HG02981 (cell line): Measurements from ENCODE around the gene XAGE1B.
"Not testable (repeated sequence)": the region's sequence is repeated elsewhere in the genome, so short reads cannot be mapped to it uniquely, and the experiment has no call there.

Source experiments
- ATAC-seq: cut with Tn5 transposase; IDR thresholded peaks from one replicate; pipeline ENCODE4 v1.9.1; 2021; ENCODE audit warnings: mild to moderate bottlenecking, moderate library complexity; ENCODE audit not compliant: unreplicated experiment

XAGE1B gene, protein sequence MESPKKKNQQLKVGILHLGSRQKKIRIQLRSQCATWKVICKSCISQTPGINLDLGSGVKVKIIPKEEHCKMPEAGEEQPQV

DNA sequence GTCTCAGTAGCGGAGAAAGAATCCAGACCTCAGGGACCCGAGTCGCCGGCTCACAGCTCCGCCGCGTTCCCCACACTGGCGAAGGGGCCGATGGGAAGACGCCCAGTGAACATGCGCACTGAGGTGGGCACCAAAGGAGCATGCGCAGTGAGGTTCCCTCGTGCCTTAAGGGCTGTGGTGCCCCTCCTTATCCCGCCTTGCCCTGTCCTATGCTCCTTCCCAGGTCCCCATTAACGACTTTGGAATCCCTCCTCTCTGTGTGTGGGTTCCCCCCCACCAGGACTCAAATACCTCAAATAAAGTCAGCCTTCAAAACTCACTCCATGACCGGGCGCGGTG, at the start of gene XAGE1B:
TSS of gene XAGE1B (minus strand) at position 77 of the 339 bp plus-strand sequence. CDS start 1,536 bp downstream, outside the sequence.
- ATAC-seq: not testable (repeated sequence)

DNA sequence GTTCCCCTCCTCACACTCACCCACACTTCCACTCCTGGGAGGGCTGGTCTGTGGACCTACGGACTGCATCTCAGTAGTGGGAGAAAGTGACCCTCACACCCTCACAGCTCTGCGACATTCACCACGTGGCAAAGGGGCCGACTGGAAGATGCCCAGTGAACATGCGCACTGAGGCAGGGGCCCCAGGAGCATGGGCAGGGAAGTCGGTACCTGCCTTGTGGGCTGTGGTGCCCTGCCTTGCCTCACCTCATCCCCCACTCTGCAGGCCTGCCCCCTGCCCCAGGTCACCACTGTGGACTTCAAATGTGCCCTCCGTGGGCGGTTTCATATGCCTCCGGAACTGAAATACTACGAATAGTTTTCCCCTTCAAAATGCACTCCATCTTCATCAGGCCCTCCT, 46.2 kb upstream of the XAGE1B start:
- ATAC-seq: no peak

DNA sequence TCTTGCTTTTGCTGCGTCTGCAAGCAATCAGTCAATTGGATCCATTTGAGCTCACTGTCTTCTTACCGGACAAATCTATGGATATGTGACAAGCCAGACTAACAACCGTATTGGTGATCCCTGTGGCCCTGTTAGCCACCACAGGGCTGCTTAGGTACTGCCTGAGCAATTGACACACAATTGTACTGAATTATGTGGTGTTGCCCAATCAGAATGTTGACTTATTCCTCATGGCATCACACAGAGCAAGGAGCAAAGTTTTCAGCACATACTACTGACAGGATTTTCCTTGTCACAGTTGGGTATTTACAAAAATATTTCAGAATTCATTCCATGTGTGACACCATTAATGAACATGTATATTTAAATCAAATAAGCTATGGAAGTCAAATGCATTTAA, 41.3 kb upstream of the XAGE1B start:
- no peak for ATAC-seq

DNA sequence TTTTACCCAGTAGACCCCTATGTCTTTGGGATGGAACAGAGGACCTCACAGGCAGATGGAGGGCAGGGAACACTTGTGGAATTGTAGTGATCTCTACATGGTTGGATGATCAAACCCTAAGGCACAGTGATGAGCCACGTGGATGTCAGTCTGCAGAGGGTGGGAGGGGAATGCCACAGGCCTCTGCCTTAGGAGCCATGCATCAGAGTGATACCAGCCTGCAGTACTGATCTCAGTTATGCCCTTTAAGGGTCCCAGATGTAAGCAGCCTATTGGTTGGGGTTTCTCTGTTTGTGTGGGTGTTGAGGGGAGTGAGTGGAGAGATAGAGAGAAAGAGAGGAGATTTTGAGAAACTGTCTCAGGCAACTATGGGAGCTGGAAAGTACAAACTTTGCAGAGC, 39.9 kb upstream of the XAGE1B start:
- ATAC-seq: no peak

DNA sequence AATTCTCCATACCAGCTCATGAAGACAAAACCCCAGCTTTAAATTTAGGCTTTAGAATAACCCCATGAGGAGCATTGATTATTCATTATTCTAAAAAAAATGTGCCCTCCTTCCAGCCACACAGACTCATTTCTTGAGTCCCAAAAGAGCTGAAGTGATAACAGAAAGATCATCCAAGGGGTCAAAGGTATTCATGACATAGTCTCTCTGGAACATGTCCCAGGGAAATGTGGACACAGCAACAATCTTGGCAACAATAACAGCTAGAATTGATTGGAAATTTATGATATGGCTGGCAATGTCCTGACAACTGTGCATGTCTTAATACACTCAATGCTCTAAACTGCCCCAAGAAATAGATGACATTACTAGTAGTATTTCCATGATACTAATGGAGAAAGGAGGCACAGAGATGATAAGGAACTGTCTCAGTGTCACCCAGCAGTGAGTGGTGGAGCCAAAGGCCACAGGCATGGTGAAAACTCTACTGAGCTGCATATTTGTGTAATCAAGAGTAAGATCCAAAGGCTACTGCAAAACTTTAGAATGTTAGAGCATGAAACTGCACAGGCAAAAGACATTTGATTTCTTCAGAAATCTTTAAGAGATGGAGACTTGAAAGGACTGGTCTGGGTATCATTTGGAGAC, 37.3 kb upstream of the XAGE1B start:
- no peak for ATAC-seq

DNA sequence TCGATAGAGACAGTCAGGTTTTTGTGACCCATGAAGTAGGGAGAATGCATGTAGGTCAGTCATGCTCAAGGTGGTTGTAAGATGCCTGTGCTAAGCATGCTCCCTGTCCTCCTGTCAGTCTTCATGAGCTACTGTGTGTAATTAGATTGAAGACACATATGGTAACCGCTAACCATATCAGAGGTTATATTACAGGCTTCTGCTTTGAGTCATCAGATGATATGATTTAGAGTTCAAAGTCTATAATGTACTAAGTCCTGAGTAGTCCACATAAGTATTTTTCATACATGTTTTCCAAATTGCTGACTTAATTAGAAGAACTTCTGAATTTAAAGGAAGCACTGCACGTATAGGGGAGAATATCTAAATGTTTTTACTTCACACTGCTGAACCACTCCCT, 31.9 kb upstream of the XAGE1B start:
- ATAC-seq: not testable (repeated sequence)

DNA sequence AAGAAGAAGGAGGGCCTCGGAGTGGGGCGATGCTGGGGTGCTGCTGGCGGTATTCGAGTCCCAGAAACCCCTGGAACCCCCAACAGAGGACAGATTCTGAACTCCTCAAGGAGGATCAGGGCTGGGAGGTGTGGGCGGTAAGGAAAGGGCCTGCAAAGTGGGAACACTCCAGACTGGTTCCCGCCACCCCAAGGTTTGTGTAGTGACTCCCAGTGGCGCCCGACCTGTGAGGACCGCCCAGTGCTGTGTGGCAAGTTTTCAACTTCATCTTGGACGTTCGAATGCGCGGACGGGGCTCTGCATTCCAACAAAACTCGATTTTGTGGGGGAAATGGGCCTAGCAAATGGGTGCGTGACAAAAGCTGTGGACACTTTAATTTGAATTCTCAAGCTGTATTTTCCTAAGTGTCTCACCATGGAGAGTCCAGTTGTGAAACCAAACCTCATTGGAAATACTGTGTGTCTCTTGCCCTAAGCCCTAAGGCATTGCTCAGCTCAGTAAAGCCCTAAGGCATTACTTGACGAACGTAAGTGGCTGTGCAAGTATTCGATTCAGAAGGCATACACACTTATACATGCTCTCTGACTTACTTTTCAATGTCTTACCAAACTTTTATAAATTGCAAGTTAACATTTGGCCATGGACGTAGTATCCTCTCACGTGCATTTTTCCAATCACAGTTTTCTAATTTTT, 27.4 kb upstream of the XAGE1B start:
- no peak for ATAC-seq

DNA sequence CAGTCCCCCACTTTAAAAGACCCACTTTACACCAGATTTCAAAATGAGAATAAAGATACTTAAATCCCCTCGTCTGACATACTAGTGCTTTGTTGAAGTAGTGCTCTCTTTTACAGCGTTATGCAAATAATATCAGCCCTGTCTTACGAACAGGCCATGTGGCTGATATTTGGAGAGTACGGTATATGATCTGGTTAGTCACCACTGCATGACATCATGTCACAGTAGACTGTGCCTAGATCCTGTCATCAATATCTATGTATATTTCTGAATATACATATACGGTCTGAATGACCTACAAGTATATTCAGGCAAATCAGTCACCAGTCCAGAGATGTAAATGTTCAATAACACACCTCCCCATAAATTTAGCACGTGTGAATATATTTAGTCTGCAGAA, 25.4 kb upstream of the XAGE1B start:
- no peak for ATAC-seq

DNA sequence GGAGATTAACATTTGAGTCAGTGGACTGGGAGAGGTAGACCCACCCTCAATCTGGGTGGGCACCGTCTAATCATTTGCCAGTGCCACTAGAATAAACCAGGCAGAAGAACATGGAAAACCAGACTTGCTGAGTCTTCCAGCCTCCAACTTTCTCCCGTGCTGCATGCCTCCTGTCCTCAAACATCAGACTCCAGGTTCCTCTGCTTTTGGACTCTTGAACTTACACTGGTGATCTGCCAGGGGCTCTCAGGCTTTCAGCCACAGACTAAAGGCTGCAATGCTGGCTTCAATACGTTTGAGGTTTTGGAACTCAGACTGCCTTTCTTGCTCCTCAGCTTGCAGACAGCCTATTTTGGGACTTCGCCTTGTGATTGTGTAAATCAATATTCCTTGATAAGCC, 24.2 kb upstream of the XAGE1B start:
- ATAC-seq: not testable (repeated sequence)

DNA sequence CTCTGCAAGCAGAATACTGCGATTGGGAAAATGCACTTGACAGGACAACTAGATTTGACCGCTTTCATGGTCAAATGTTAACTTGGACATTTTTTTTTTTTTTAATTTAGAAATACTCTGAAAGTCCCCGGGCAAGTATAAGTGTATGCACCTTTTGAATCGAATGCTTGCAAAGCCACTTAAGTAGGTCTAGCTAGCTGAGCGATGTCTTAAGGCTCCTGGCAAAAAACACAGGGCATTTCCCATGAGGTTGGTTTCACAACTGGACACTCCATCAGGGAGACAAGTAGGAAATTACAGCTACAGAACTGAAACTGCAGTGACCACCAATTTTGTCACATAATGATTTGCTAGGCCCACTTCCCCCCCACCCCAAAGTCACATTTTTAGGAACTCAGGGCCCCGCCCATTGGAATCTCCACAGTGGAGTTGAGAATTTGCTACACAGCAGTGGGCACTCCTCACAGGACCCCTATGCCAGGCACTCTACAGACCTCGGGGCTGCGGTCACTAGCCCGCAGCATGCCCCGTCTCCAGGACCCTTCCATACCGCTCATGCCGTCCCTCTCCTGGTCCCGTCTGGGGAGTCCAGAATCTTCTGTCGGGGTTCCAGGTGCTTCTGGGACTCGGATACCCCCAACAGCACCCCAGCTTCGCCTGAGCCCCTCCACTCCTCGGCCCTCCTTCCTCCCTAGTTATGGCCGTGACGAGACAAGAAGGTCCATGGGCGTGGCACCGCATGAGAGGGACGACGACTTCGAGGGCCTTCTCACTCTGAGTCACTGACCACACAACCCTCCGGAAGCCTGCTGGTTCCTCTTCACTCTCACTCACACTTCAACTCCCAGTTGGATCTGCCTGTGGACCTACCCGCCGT, 515 bp downstream of the XAGE1B start:
- not testable (repeated sequence) for ATAC-seq

DNA sequence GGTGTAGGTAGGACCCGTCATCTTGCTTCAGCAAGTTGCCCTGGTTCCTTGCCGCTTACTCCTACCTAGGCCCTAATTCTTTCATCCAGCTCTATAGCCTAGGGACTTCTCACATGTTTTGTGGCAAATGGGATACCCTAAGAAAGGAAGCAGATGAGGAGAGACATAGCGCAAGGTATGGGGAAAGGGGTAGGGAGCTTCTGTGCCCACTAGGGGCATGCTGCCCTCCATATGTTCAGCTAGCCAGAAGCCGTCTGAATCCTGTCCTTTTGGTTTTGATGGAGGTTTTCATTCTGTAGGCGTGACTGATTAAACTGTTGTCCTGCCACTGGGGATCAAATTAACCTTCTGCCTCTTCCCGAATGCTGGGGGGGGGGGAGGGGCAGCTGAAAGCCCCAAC, 5.7 kb downstream of the XAGE1B start:
- ATAC-seq: not testable (repeated sequence)

DNA sequence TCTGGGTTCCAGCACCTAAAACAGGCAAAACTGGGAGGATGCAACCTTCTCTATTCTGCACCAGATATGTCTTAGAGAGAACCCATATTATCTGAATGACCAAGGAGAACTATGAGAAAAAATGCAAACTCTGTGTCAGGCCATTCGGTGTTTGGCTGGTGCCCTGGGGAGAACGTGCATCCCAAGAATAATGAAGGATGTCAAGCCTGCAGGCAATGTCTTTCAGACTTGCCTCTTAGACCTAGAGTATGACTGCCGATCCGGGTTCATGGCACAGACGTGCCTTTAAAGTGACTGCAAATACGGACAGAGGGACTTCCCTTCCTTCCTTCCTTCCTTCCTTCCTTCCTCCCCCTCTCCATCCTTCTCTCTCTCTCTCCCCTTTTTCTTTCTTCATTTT, 6.9 kb downstream of the XAGE1B start:
- no peak for ATAC-seq

DNA sequence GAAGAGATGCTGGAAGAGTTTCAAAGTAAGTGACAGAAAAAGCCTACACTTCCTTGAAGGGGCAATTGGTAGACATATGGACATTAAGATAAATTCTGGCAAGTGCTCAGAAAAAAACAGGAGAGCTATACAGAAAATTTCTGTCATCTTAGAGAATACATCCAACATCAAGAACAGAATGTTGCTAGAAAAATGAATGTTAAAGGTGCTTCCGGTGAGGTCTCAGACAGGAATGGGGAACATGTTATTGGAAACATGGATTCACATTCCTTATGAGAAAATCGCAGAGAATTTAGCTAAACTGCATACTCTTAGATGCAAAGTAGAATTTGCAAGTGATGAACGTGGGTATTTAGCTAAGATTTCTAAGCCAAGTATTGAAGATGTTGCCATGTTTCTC, 9.5 kb downstream of the XAGE1B start:
- no peak for ATAC-seq

DNA sequence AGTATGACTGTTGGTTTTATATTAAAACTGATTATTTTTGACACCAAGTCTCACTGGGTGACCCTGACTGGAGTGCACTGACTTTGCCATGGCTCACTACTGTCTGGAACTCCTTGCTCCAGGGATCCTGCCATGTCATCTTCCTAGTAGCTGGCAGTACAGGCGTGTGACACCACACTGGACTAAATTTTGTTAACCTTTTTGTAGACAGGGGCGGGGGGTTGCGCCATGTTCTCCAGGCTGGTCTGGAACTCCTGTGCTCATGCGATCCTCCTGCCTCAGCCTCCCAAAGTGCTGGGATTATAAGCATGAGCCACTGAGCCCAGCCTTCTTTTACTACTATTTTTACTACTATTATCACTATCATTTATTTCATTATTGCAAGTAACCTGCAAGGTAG, 12.3 kb downstream of the XAGE1B start:
- no peak for ATAC-seq

DNA sequence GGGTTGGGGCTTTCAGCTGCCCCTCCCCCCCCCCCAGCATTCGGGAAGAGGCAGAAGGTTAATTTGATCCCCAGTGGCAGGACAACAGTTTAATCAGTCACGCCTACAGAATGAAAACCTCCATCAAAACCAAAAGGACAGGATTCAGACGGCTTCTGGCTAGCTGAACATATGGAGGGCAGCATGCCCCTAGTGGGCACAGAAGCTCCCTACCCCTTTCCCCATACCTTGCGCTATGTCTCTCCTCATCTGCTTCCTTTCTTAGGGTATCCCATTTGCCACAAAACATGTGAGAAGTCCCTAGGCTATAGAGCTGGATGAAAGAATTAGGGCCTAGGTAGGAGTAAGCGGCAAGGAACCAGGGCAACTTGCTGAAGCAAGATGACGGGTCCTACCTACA, 15.5 kb downstream of the XAGE1B start:
- ATAC-seq: not testable (repeated sequence)

DNA sequence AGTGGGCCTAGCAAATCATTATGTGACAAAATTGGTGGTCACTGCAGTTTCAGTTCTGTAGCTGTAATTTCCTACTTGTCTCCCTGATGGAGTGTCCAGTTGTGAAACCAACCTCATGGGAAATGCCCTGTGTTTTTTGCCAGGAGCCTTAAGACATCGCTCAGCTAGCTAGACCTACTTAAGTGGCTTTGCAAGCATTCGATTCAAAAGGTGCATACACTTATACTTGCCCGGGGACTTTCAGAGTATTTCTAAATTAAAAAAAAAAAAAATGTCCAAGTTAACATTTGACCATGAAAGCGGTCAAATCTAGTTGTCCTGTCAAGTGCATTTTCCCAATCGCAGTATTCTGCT, 20.5 kb downstream of the XAGE1B start:
- ATAC-seq: not testable (repeated sequence)

DNA sequence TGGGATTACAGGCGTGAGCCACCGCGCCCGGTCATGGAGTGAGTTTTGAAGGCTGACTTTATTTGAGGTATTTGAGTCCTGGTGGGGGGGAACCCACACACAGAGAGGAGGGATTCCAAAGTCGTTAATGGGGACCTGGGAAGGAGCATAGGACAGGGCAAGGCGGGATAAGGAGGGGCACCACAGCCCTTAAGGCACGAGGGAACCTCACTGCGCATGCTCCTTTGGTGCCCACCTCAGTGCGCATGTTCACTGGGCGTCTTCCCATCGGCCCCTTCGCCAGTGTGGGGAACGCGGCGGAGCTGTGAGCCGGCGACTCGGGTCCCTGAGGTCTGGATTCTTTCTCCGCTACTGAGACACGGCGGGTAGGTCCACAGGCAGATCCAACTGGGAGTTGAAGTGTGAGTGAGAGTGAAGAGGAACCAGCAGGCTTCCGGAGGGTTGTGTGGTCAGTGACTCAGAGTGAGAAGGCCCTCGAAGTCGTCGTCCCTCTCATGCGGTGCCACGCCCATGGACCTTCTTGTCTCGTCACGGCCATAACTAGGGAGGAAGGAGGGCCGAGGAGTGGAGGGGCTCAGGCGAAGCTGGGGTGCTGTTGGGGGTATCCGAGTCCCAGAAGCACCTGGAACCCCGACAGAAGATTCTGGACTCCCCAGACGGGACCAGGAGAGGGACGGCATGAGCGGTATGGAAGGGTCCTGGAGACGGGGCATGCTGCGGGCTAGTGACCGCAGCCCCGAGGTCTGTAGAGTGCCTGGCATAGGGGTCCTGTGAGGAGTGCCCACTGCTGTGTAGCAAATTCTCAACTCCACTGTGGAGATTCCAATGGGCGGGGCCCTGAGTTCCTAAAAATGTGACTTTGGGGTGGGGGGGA, 21.1 kb downstream of the XAGE1B start, which contains the start of gene XAGE1A:
TSS of gene XAGE1A (plus strand) at position 264 of the 874 bp plus-strand sequence. CDS start 1,554 bp downstream, outside the sequence.
- ATAC-seq: not testable (repeated sequence)

DNA sequence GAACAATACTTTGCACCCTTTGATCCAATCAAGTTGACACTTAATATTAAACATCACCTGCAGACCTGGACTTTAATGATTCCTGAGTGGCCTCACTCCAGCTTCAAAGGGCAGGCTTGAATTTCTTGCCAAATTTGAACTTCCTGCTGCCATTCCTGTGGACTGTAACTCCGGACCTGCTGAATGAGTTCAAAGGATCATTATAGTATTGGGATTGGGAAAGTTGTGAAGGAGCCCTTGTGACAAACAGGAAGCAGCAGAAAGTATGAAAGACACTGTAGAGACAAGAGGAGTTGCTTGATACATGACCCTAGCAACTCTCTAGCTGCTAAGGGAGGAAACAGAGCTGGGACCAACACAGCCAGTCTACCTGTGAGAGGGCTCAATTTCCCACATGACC, 45.6 kb downstream of the XAGE1B start:
- ATAC-seq: not testable (repeated sequence)
